HG03575 (cell line): ENCODE measurements around the gene RERE.

Experiments
- ATAC-seq: cut with Tn5 transposase; IDR thresholded peaks from one replicate; pipeline ENCODE4 v1.9.1; 2021; ENCODE audit not compliant: unreplicated experiment, insufficient number of reproducible peaks, low FRiP score; ENCODE audit errors: extremely low read depth

Gene RERE

GRCh38 chr1:8680664-8681650 is 136.5 kb downstream of the RERE start:
- ATAC-seq = no peak

GRCh38 chr1:8679929-8680663 is 137.3 kb downstream of the RERE start:
- no peak for ATAC-seq

- ATAC-seq = no peak
Observed at GRCh38 chr1:8679395-8679800, 138.0 kb downstream of the RERE start.

GRCh38 chr1:8678673-8679394 is 138.6 kb downstream of the RERE start:
- ATAC-seq = no peak

GRCh38 chr1:8677782-8678181 is 139.7 kb downstream of the RERE start:
- ATAC-seq = no peak

GRCh38 chr1:8676813-8677212 is 140.6 kb downstream of the RERE start:
- no peak for ATAC-seq

GRCh38 chr1:8676072-8676471 is 141.4 kb downstream of the RERE start:
- ATAC-seq = no peak

GRCh38 chr1:8674912-8675311 is 142.5 kb downstream of the RERE start:
- no peak for ATAC-seq

- no peak for ATAC-seq
Observed at GRCh38 chr1:8674481-8674880, 143.0 kb downstream of the RERE start.

- no peak for ATAC-seq
Observed at GRCh38 chr1:8671306-8671917, 146.0 kb downstream of the RERE start.

- no peak for ATAC-seq
Observed at GRCh38 chr1:8670371-8670818, 147.0 kb downstream of the RERE start.

- ATAC-seq = no peak
Observed at GRCh38 chr1:8669606-8670335, 147.7 kb downstream of the RERE start.

- ATAC-seq = no peak
Observed at GRCh38 chr1:8667869-8668594, 149.4 kb downstream of the RERE start.

- no peak for ATAC-seq
Observed at GRCh38 chr1:8666389-8667167, 150.9 kb downstream of the RERE start.

- no peak for ATAC-seq
Observed at GRCh38 chr1:8665833-8666232, 151.6 kb downstream of the RERE start.

- ATAC-seq = no peak
Observed at GRCh38 chr1:8664887-8665286, 152.6 kb downstream of the RERE start.

- ATAC-seq = no peak
Observed at GRCh38 chr1:8663915-8664329, 153.5 kb downstream of the RERE start.
